ENCODE data around the gene ITGBL1.

GRCh38 chr13:101728021-101728420 is 275.5 kb downstream of the ITGBL1 start:
- TF ChIP-seq JUN (CRISPR knock-in tag; IDR thresholded peaks at IDR 0.05) = no peak
- TF ChIP-seq CTCF (IDR thresholded peaks at IDR 0.05) = no peak
- TF ChIP-seq, protein P1, sequence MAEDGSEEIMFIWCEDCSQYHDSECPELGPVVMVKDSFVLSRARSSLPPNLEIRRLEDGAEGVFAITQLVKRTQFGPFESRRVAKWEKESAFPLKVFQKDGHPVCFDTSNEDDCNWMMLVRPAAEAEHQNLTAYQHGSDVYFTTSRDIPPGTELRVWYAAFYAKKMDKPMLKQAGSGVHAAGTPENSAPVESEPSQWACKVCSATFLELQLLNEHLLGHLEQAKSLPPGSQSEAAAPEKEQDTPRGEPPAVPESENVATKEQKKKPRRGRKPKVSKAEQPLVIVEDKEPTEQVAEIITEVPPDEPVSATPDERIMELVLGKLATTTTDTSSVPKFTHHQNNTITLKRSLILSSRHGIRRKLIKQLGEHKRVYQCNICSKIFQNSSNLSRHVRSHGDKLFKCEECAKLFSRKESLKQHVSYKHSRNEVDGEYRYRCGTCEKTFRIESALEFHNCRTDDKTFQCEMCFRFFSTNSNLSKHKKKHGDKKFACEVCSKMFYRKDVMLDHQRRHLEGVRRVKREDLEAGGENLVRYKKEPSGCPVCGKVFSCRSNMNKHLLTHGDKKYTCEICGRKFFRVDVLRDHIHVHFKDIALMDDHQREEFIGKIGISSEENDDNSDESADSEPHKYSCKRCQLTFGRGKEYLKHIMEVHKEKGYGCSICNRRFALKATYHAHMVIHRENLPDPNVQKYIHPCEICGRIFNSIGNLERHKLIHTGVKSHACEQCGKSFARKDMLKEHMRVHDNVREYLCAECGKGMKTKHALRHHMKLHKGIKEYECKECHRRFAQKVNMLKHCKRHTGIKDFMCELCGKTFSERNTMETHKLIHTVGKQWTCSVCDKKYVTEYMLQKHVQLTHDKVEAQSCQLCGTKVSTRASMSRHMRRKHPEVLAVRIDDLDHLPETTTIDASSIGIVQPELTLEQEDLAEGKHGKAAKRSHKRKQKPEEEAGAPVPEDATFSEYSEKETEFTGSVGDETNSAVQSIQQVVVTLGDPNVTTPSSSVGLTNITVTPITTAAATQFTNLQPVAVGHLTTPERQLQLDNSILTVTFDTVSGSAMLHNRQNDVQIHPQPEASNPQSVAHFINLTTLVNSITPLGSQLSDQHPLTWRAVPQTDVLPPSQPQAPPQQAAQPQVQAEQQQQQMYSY (CRISPR knock-in tag; IDR thresholded peaks at IDR 0.05) = no peak
- no peak for TF ChIP-seq ZNF396 (CRISPR knock-in tag; IDR thresholded peaks at IDR 0.05; ENCODE audit: borderline replicate concordance)
- TF ChIP-seq, protein P2, sequence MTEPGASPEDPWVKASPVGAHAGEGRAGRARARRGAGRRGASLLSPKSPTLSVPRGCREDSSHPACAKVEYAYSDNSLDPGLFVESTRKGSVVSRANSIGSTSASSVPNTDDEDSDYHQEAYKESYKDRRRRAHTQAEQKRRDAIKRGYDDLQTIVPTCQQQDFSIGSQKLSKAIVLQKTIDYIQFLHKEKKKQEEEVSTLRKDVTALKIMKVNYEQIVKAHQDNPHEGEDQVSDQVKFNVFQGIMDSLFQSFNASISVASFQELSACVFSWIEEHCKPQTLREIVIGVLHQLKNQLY (CRISPR knock-in tag; IDR thresholded peaks at IDR 0.05) = no peak
- no peak for TF ChIP-seq MAX (CRISPR knock-in tag; IDR thresholded peaks at IDR 0.05)
- TF ChIP-seq, protein P3, sequence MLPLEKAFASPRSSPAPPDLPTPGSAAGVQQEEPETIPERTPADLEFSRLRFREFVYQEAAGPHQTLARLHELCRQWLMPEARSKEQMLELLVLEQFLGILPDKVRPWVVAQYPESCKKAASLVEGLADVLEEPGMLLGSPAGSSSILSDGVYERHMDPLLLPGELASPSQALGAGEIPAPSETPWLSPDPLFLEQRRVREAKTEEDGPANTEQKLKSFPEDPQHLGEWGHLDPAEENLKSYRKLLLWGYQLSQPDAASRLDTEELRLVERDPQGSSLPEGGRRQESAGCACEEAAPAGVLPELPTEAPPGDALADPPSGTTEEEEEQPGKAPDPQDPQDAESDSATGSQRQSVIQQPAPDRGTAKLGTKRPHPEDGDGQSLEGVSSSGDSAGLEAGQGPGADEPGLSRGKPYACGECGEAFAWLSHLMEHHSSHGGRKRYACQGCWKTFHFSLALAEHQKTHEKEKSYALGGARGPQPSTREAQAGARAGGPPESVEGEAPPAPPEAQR (CRISPR knock-in tag; IDR thresholded peaks at IDR 0.05) = no peak
- TF ChIP-seq USF1 (CRISPR knock-in tag; IDR thresholded peaks at IDR 0.05) = no peak
